DOHH2 (cell line): ENCODE results near the gene EPGN.

Experiments used
- H3F3A ChIP-seq: fragments of 200-600 bp; sonication (generic), shearing (Covaris generic); 2 replicates; pipeline ENCODE4 v1.6.0; 2016; ENCODE audit warnings: antibody characterized with exemption, mild to moderate bottlenecking; ENCODE audit not compliant: control insufficient read depth, insufficient read depth
- H3K27ac ChIP-seq: fragments of 200-600 bp; sonication (generic); 2 replicates; pipeline ENCODE4 v1.5.1; 2014; ENCODE audit warnings: low read depth, mild to moderate bottlenecking, low read length, moderate library complexity
- H3K27me3 ChIP-seq: fragments of 200-600 bp; sonication (generic); 2 replicates; pipeline ENCODE4 v1.6.1; 2014; ENCODE audit warnings: mild to moderate bottlenecking, low read length, mixed read lengths; ENCODE audit not compliant: control insufficient read depth
- H3K36me3 ChIP-seq: fragments of 200-600 bp; sonication (generic); 2 replicates; pipeline ENCODE4 v1.6.1; 2014; ENCODE audit warnings: mild to moderate bottlenecking, low read length, moderate library complexity, mixed read lengths; ENCODE audit not compliant: control insufficient read depth
- H3K4me1 ChIP-seq: fragments of 200-600 bp; sonication (generic); 2 replicates; pipeline ENCODE4 v1.6.1; 2014; ENCODE audit warnings: mild to moderate bottlenecking, low read length, mixed read lengths; ENCODE audit not compliant: control insufficient read depth
- H3K4me2 ChIP-seq: fragments of 200-600 bp; sonication (generic); 2 replicates; pipeline ENCODE4 v1.6.0; 2014; ENCODE audit warnings: mild to moderate bottlenecking, low read length, moderate library complexity
- H3K4me3 ChIP-seq: fragments of 200-600 bp; sonication (generic); 2 replicates; pipeline ENCODE4 v1.5.1; 2014; ENCODE audit warnings: mild to moderate bottlenecking, low read length, mixed read lengths
- H3K79me2 ChIP-seq: fragments of 200-600 bp; sonication (generic); 2 replicates; pipeline ENCODE4 v1.6.1; 2014; ENCODE audit warnings: mild to moderate bottlenecking, low read length, mixed read lengths; ENCODE audit not compliant: control insufficient read depth
- H3K9me2 ChIP-seq: fragments of 200-600 bp; sonication (generic); replicated peaks from 2 replicates; pipeline ENCODE4 v1.6.1; 2014; ENCODE audit warnings: mild to moderate bottlenecking, low read length, mixed read lengths; ENCODE audit not compliant: control insufficient read depth
- H3K9me3 ChIP-seq: fragments of 200-600 bp; sonication (generic); 2 replicates; pipeline ENCODE4 v1.6.1; 2014; ENCODE audit warnings: antibody characterized with exemption, low read length, mixed read lengths; ENCODE audit not compliant: control insufficient read depth, insufficient read depth
- H4K20me1 ChIP-seq: fragments of 200-600 bp; sonication (generic); 2 replicates; pipeline ENCODE4 v1.6.0; 2014; ENCODE audit warnings: low read depth, mild to moderate bottlenecking, antibody characterized with exemption, low read length, moderate library complexity; ENCODE audit not compliant: control insufficient read depth, insufficient read depth
- EZH2phosphoT487 ChIP-seq: fragments of 200-600 bp; sonication (generic); IDR thresholded peaks from 2 replicates; pipeline ENCODE4 v1.6.1; 2017; ENCODE audit warnings: borderline replicate concordance, mild to moderate bottlenecking, antibody characterized with exemption, low read length, moderate library complexity, mixed read lengths
- TF ChIP-seq, protein P1 (sequence below): fragments of 200-600 bp; sonication (generic); IDR thresholded peaks from one replicate; pipeline ENCODE4 v1.5.1; 2014; ENCODE audit warnings: antibody characterized with exemption, mild to moderate bottlenecking, low read depth, low read length; ENCODE audit not compliant: poor library complexity, severe bottlenecking

Gene EPGN

DNA sequence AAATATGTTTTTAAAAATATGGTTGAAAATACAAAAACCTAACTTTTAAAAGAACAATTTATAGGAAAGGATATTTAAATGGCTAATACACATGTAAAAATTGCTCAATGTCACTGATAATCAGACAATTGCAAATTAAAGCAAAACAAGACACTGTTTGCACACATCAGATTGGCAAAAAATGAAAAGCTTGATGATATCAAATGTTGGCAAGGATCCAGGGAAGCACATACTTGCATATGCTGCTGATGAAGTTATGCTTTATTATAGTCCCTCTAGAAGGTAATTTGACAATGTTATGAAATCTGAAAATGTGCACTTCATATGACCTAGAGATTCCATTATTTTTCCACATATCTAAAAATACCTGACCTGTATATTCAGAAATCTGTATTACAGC is 45.7 kb upstream of the EPGN start:
- Histone ChIP-seq H3K4me2 (no peak overlapping the region), H3K27me3 (no peaks in the 10 kb centered on the region), H3K27ac (no peak overlapping the region), H3K79me2 (no peaks in the 10 kb centered on the region), H3K4me3 (no peak overlapping the region), H3K4me1 (no peaks in the 10 kb centered on the region), H4K20me1 (no peaks in the 10 kb centered on the region), H3F3A (no peaks in the 10 kb centered on the region), H3K9me3 (no peaks in the 10 kb centered on the region), H3K9me2 (no peaks in the 10 kb centered on the region), H3K36me3 (no peaks in the 10 kb centered on the region)
- TF ChIP-seq, protein P1, sequence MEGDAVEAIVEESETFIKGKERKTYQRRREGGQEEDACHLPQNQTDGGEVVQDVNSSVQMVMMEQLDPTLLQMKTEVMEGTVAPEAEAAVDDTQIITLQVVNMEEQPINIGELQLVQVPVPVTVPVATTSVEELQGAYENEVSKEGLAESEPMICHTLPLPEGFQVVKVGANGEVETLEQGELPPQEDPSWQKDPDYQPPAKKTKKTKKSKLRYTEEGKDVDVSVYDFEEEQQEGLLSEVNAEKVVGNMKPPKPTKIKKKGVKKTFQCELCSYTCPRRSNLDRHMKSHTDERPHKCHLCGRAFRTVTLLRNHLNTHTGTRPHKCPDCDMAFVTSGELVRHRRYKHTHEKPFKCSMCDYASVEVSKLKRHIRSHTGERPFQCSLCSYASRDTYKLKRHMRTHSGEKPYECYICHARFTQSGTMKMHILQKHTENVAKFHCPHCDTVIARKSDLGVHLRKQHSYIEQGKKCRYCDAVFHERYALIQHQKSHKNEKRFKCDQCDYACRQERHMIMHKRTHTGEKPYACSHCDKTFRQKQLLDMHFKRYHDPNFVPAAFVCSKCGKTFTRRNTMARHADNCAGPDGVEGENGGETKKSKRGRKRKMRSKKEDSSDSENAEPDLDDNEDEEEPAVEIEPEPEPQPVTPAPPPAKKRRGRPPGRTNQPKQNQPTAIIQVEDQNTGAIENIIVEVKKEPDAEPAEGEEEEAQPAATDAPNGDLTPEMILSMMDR: no peak
- no peak for TF ChIP-seq EZH2phosphoT487

DNA sequence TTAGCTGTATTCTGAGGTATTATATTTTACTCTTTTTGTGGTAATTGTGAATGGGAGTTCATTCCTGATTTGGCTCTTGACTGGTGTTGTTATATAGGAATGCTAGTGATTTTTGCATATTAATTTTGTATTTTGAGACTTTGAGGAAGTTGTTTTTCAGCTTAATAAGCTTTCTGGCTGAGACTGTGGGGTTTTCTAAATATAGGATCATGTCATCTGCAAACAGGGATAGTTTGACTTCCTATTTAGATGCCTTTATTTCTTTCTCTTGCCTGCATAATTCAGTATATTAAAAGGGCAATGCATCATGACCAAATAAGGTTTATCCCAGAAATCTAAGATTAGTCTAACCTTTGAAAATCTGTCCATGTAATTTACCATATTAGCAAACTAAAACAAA is 44.7 kb upstream of the EPGN start:
- Histone ChIP-seq H3K27ac (no peak overlapping the region), H3K4me1 (no peaks in the 10 kb centered on the region), H3K4me3 (no peak overlapping the region), H3K4me2 (no peak overlapping the region), H3K9me2 (no peaks in the 10 kb centered on the region), H3K79me2 (no peaks in the 10 kb centered on the region), H3F3A (no peaks in the 10 kb centered on the region), H3K9me3 (no peaks in the 10 kb centered on the region), H3K36me3 (no peaks in the 10 kb centered on the region), H4K20me1 (no peaks in the 10 kb centered on the region), H3K27me3 (no peaks in the 10 kb centered on the region)
- TF ChIP-seq, protein P1: no peak
- TF ChIP-seq EZH2phosphoT487: no peak

DNA sequence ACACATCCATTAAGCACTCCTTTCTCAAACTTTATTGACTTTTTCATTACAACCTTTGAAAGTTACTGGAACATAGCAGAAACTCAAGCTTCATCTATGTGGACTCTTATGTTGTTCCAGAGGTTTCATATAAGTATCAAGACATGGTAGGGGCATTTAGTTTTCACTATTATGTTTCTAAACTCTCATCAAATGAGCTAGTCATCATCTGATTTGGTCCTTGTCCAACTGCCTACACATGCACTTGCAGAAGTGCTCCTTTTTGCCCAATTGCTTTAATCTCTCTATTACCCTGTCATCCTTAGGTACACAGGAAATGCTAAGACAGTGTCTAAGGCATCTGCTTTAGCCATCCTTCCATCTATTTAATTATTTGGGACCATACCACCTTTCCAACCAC is 42.2 kb upstream of the EPGN start:
- H3K4me1 ChIP-seq: no peaks in the 10 kb centered on the region
- H3K9me3 ChIP-seq: no peaks in the 10 kb centered on the region
- H3K4me3 ChIP-seq: no peak overlapping the region
- no peaks in the 10 kb centered on the region for H3K36me3 ChIP-seq
- TF ChIP-seq, protein P1: no peak
- TF ChIP-seq EZH2phosphoT487: no peak
- H4K20me1 ChIP-seq: no peaks in the 10 kb centered on the region
- no peak overlapping the region for H3K4me2 ChIP-seq
- no peak overlapping the region for H3K27ac ChIP-seq
- no peaks in the 10 kb centered on the region for H3F3A ChIP-seq
- no peaks in the 10 kb centered on the region for H3K9me2 ChIP-seq
- no peaks in the 10 kb centered on the region for H3K79me2 ChIP-seq
- no peaks in the 10 kb centered on the region for H3K27me3 ChIP-seq
